Measurements from ENCODE around the gene DNAJC13. TPM values are rescaled to one million over a fixed set of nuclear protein-coding genes. Genes with fewer than 3 reads are reported as not detected.
"Not testable (repeated sequence)": the region's sequence is repeated elsewhere in the genome, so short reads cannot be mapped to it uniquely, and the experiment has no call there.

DNAJC13 gene
- total RNA-seq, 6 experiments from 2014 or later: 55.9 to 66.4 (median 60.1) TPM

GRCh38 chr3:132386259-132386658 is 31.0 kb upstream of the DNAJC13 start:
- Mint-ChIP-seq H3K4me1 (ENCODE audit: low read depth) (no peaks in the 10 kb centered on the region), H3K27me3 (ENCODE audit: insufficient read depth) (peaks cover 15% of the 10 kb centered on the region), H3K4me3 (no peak overlapping the region), H3K27ac (no peak overlapping the region), H3K9me3 (no peaks in the 10 kb centered on the region), H3K36me3 (ENCODE audit: low read depth) (no peaks in the 10 kb centered on the region)
- DNase-seq: no peak
- TF ChIP-seq CTCF (IDR thresholded peaks at IDR 0.05): no peak

- not testable (repeated sequence) for H3K4me3 Mint-ChIP-seq; H3K4me1 Mint-ChIP-seq (ENCODE audit: low read depth); H3K27ac Mint-ChIP-seq; H3K9me3 Mint-ChIP-seq; H3K36me3 Mint-ChIP-seq (ENCODE audit: low read depth); DNase-seq
- H3K27me3 Mint-ChIP-seq (ENCODE audit: insufficient read depth): peaks cover 10% of the 10 kb centered on the region
These were observed 24.6 kb upstream of the DNAJC13 start for GRCh38 chr3:132392675-132393074.

- H3K4me1 Mint-ChIP-seq (ENCODE audit: low read depth): no peaks in the 10 kb centered on the region
- no peak for TF ChIP-seq CTCF (IDR thresholded peaks at IDR 0.05)
- peaks cover 5% of the 10 kb centered on the region; the same call in 1 of the 2 replicates for H3K36me3 Mint-ChIP-seq (ENCODE audit: low read depth)
- no peak overlapping the region for H3K27ac Mint-ChIP-seq
- peaks cover 9% of the 10 kb centered on the region for H3K27me3 Mint-ChIP-seq (ENCODE audit: insufficient read depth)
- H3K4me3 Mint-ChIP-seq: no peak overlapping the region
- DNase-seq: no peak
- H3K9me3 Mint-ChIP-seq: peaks cover 5% of the 10 kb centered on the region
These were observed 23.0 kb upstream of the DNAJC13 start for GRCh38 chr3:132394320-132394719.

GRCh38 chr3:132395126-132395525 is 22.2 kb upstream of the DNAJC13 start:
- H3K36me3 Mint-ChIP-seq (ENCODE audit: low read depth): peaks cover 5% of the 10 kb centered on the region; the same call in 1 of the 2 replicates
- DNase-seq: no peak
- peaks cover 9% of the 10 kb centered on the region for H3K27me3 Mint-ChIP-seq (ENCODE audit: insufficient read depth)
- H3K4me1 Mint-ChIP-seq (ENCODE audit: low read depth): no peaks in the 10 kb centered on the region
- TF ChIP-seq CTCF (IDR thresholded peaks at IDR 0.05): no peak
- H3K27ac Mint-ChIP-seq: no peak overlapping the region
- no peak overlapping the region for H3K4me3 Mint-ChIP-seq
- H3K9me3 Mint-ChIP-seq: peaks cover 5% of the 10 kb centered on the region

- Mint-ChIP-seq H3K27ac (no peak overlapping the region), H3K4me3 (no peak overlapping the region), H3K36me3 (ENCODE audit: low read depth) (peaks cover 5% of the 10 kb centered on the region; the same call in 1 of the 2 replicates), H3K9me3 (peaks cover 5% of the 10 kb centered on the region), H3K27me3 (ENCODE audit: insufficient read depth) (peaks cover 7% of the 10 kb centered on the region), H3K4me1 (ENCODE audit: low read depth) (no peaks in the 10 kb centered on the region)
- DNase-seq: no peak
- TF ChIP-seq CTCF (IDR thresholded peaks at IDR 0.05): no peak
These were observed 21.0 kb upstream of the DNAJC13 start for GRCh38 chr3:132396255-132396654.

GRCh38 chr3:132396776-132397175 is 20.5 kb upstream of the DNAJC13 start:
- H3K27ac Mint-ChIP-seq; H3K9me3 Mint-ChIP-seq; DNase-seq; H3K4me1 Mint-ChIP-seq (ENCODE audit: low read depth); H3K27me3 Mint-ChIP-seq (ENCODE audit: insufficient read depth); H3K4me3 Mint-ChIP-seq; H3K36me3 Mint-ChIP-seq (ENCODE audit: low read depth): not testable (repeated sequence)

Measured in HFFc6 (cell line).